ENCODE data around the gene SLC35F5.

SLC35F5 gene

GRCh38 chr2:113770929-113771328 is 14.5 kb upstream of the SLC35F5 start:
- TF ChIP-seq REST (IDR thresholded peaks at IDR 0.05; ENCODE audit: low read depth) (no peak), FOXM1 (IDR thresholded peaks at IDR 0.05; ENCODE audit: borderline replicate concordance, low read depth) (no peak), ZBTB7A (IDR thresholded peaks at IDR 0.05; ENCODE audit: low read depth) (no peak), TEAD4 (IDR thresholded peaks at IDR 0.05) (no peak), NFIC (IDR thresholded peaks at IDR 0.05) (no peak), YY1 (IDR thresholded peaks at IDR 0.05; ENCODE audit: low read depth) (no peak), CEBPB (IDR thresholded peaks at IDR 0.05) (no peak), TAF1 (IDR thresholded peaks at IDR 0.05; ENCODE audit: low read depth) (no peak), TCF12 (IDR thresholded peaks at IDR 0.05; ENCODE audit: low read depth) (no peak), CREB1 (IDR thresholded peaks at IDR 0.05; ENCODE audit: low read depth) (no peak), USF1 (IDR thresholded peaks at IDR 0.05) (no peak), MAX (IDR thresholded peaks at IDR 0.05) (no peak), EGR1 (IDR thresholded peaks at IDR 0.05) (no peak), RAD21 (IDR thresholded peaks at IDR 0.05; ENCODE audit: low read depth) (no peak)

DNA sequence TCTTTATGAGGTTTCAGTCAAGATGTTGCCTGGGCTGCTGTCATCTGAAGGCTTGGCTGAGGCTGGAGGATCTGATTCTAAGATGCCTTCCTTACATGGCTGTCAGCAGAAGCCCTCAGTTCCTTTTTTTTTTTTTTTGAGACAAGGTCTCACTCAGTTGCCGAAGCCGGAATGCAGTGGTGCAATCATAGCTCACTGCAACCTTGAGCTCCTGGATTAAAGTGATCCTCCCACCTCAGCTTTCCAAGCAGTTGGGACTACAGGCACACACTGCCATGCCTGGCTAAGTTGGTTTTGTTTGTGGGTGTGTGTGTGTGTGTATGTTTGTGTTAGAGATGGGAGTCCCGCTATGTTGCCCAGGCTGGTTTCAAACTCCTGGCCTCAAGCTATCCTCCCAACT is 13.1 kb upstream of the SLC35F5 start:
- no peak for TF ChIP-seq USF1 (IDR thresholded peaks at IDR 0.05)
- no peak for TF ChIP-seq EP300 (IDR thresholded peaks at IDR 0.05; ENCODE audit: borderline replicate concordance)
- TF ChIP-seq CREB1 (IDR thresholded peaks at IDR 0.05; ENCODE audit: low read depth): no peak
- no peak for TF ChIP-seq TCF12 (IDR thresholded peaks at IDR 0.05; ENCODE audit: low read depth)
- TF ChIP-seq CEBPB (IDR thresholded peaks at IDR 0.05): no peak
- no peak for TF ChIP-seq RAD21 (IDR thresholded peaks at IDR 0.05; ENCODE audit: low read depth)
- TF ChIP-seq NFIC (IDR thresholded peaks at IDR 0.05): no peak
- no peak for TF ChIP-seq TEAD4 (IDR thresholded peaks at IDR 0.05)
- TF ChIP-seq FOXM1 (IDR thresholded peaks at IDR 0.05; ENCODE audit: borderline replicate concordance, low read depth): no peak
- TF ChIP-seq REST (IDR thresholded peaks at IDR 0.05; ENCODE audit: low read depth): no peak
- TF ChIP-seq YY1 (IDR thresholded peaks at IDR 0.05; ENCODE audit: low read depth): no peak
- TF ChIP-seq EGR1 (IDR thresholded peaks at IDR 0.05): no peak
- no peak for TF ChIP-seq MAX (IDR thresholded peaks at IDR 0.05)
- no peak for TF ChIP-seq TAF1 (IDR thresholded peaks at IDR 0.05; ENCODE audit: low read depth)
- TF ChIP-seq ZBTB7A (IDR thresholded peaks at IDR 0.05; ENCODE audit: low read depth): no peak

- TF ChIP-seq FOXM1 (IDR thresholded peaks at IDR 0.05; ENCODE audit: borderline replicate concordance, low read depth) (no peak), TAF1 (IDR thresholded peaks at IDR 0.05; ENCODE audit: low read depth) (no peak), NFIC (IDR thresholded peaks at IDR 0.05) (no peak), CEBPB (IDR thresholded peaks at IDR 0.05) (no peak), ZBTB7A (IDR thresholded peaks at IDR 0.05; ENCODE audit: low read depth) (no peak), EP300 (IDR thresholded peaks at IDR 0.05; ENCODE audit: borderline replicate concordance) (no peak), TCF12 (IDR thresholded peaks at IDR 0.05; ENCODE audit: low read depth) (no peak), REST (IDR thresholded peaks at IDR 0.05; ENCODE audit: low read depth) (no peak), TEAD4 (IDR thresholded peaks at IDR 0.05) (no peak), CREB1 (IDR thresholded peaks at IDR 0.05; ENCODE audit: low read depth) (no peak), EGR1 (IDR thresholded peaks at IDR 0.05) (no peak), YY1 (IDR thresholded peaks at IDR 0.05; ENCODE audit: low read depth) (no peak), MAX (IDR thresholded peaks at IDR 0.05) (no peak)
Measured at GRCh38 chr2:113768770-113769169, 12.3 kb upstream of the SLC35F5 start.

- TF ChIP-seq EGR1 (IDR thresholded peaks at IDR 0.05): no peak
Measured at GRCh38 chr2:113767811-113768460, 11.5 kb upstream of the SLC35F5 start.

Data from Ishikawa (cell line).